HUES6 (cell line): ENCODE data around the gene ACVR1.

ENCODE experiments used
- H3K27ac ChIP-seq: 2 replicates; pipeline ENCODE4 v1.7.0; 2013; ENCODE audit warnings: low read depth, mild to moderate bottlenecking, low read length, inconsistent platforms
- H3K27me3 ChIP-seq: 2 replicates; pipeline ENCODE4 v1.6.1; 2013; ENCODE audit warnings: low read length; ENCODE audit not compliant: control insufficient read depth, insufficient read depth
- H3K36me3 ChIP-seq: 2 replicates; pipeline ENCODE4 v1.6.1; 2013; ENCODE audit warnings: low read length; ENCODE audit not compliant: control insufficient read depth, insufficient read depth
- H3K4me1 ChIP-seq: 2 replicates; pipeline ENCODE4 v1.6.1; 2013; ENCODE audit warnings: low read length; ENCODE audit not compliant: control insufficient read depth, insufficient read depth
- H3K4me3 ChIP-seq: 2 replicates; pipeline ENCODE4 v1.5.1; 2013; ENCODE audit warnings: low read depth, low read length
- H3K9ac ChIP-seq: one replicate; pipeline ENCODE4 v1.6.1; 2013; ENCODE audit warnings: mild to moderate bottlenecking, low read length
- H3K9me3 ChIP-seq: 2 replicates; pipeline ENCODE4 v1.6.1; 2013; ENCODE audit warnings: low read depth, low read length; ENCODE audit not compliant: control insufficient read depth, insufficient read depth

The ACVR1 gene

GRCh38 chr2:157874997-157875640 is 1.0 kb downstream of the ACVR1 start:
- Histone ChIP-seq H3K27me3 (no peaks in the 10 kb centered on the region; the same call in 1 of the 2 replicates), H3K9ac (peak overlapping the region; percentile 83), H3K4me1 (peaks cover 30% of the 10 kb centered on the region), H3K9me3 (no peaks in the 10 kb centered on the region), H3K36me3 (no peaks in the 10 kb centered on the region), H3K4me3 (peak overlapping the region; percentile 95), H3K27ac (no peak overlapping the region)

GRCh38 chr2:157874348-157874747 is 1.8 kb downstream of the ACVR1 start:
- H3K9ac ChIP-seq = no peak overlapping the region
- H3K9me3 ChIP-seq = no peaks in the 10 kb centered on the region
- H3K36me3 ChIP-seq = no peaks in the 10 kb centered on the region
- no peak overlapping the region for H3K27ac ChIP-seq
- peaks cover 30% of the 10 kb centered on the region for H3K4me1 ChIP-seq
- H3K4me3 ChIP-seq = peak overlapping the region; percentile 95
- H3K27me3 ChIP-seq = no peaks in the 10 kb centered on the region; the same call in 1 of the 2 replicates

- H3K9ac ChIP-seq = no peak overlapping the region
- no peaks in the 10 kb centered on the region; the same call in 1 of the 2 replicates for H3K27me3 ChIP-seq
- H3K9me3 ChIP-seq = no peaks in the 10 kb centered on the region
- H3K36me3 ChIP-seq = no peaks in the 10 kb centered on the region
- H3K27ac ChIP-seq = no peak overlapping the region
- H3K4me1 ChIP-seq = peaks cover 30% of the 10 kb centered on the region
- no peak overlapping the region for H3K4me3 ChIP-seq
These were observed 3.3 kb downstream of the ACVR1 start for GRCh38 chr2:157872791-157873190.

DNA sequence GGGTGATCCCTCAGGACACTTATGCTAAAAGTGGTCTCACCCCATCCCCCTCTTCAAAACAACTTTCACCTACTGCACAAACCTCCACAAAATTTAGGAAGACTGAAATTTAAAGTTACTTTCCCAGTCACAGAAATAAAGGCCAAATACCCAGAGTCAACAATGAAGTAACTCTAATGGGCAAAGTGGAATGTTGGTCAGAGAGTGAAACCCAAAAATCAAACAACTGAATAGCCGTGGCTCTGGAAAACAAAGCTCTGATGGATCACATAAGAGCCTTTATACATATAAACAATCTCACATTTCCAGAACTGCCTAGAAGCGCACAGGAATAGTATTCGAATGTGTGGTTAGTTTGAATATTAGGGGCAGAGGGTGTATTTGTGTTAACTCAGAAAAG is 4.7 kb downstream of the ACVR1 start:
- Histone ChIP-seq H3K27ac (no peak overlapping the region), H3K36me3 (no peaks in the 10 kb centered on the region), H3K27me3 (no peaks in the 10 kb centered on the region), H3K9me3 (no peaks in the 10 kb centered on the region), H3K4me1 (peaks cover 29% of the 10 kb centered on the region), H3K4me3 (no peak overlapping the region), H3K9ac (no peak overlapping the region)

DNA sequence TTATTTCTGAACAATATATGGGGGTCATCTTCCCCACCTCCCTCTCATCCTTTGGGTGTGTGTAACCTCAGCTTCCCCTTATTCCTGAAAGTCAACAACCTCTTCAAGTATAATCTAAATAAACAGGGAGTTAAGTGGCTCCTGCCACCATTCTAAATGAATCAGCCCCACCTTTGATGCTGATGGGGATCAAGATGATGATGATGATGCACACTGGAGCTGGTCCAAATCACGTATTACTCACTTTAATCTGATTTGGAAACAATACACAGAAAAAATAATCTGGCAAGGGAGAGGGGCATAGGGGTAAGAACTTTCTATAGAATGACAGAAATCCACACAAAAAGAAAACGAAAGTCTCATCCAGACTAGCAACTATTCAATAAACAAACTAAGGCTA is 7.1 kb downstream of the ACVR1 start:
- Histone ChIP-seq H3K9me3 (no peaks in the 10 kb centered on the region), H3K36me3 (no peaks in the 10 kb centered on the region), H3K27me3 (no peaks in the 10 kb centered on the region), H3K9ac (no peak overlapping the region), H3K27ac (no peak overlapping the region), H3K4me3 (no peak overlapping the region), H3K4me1 (peaks cover 34% of the 10 kb centered on the region)

DNA sequence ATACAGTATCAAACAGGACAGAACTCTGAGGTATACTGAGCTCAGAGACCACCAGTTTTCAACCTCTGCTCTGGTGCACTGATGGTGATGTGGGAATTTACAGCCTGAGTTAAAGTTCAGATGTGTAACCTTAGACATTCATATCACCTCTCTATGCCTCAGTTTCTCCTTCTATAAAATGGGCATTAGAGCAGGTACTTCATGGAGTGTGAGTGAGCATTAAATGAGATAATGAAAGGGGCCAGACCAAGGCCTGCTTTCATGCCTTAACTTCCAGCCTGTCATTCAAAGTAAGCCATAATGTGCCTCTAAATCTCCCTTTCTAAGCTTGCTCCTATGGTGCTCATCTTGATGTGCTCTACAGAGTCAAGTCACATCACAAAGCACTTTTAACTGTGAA is 8.4 kb downstream of the ACVR1 start:
- Histone ChIP-seq H3K9ac (no peak overlapping the region), H3K27ac (no peak overlapping the region), H3K36me3 (no peaks in the 10 kb centered on the region), H3K27me3 (no peaks in the 10 kb centered on the region), H3K4me3 (no peak overlapping the region), H3K4me1 (peaks cover 34% of the 10 kb centered on the region), H3K9me3 (no peaks in the 10 kb centered on the region)

DNA sequence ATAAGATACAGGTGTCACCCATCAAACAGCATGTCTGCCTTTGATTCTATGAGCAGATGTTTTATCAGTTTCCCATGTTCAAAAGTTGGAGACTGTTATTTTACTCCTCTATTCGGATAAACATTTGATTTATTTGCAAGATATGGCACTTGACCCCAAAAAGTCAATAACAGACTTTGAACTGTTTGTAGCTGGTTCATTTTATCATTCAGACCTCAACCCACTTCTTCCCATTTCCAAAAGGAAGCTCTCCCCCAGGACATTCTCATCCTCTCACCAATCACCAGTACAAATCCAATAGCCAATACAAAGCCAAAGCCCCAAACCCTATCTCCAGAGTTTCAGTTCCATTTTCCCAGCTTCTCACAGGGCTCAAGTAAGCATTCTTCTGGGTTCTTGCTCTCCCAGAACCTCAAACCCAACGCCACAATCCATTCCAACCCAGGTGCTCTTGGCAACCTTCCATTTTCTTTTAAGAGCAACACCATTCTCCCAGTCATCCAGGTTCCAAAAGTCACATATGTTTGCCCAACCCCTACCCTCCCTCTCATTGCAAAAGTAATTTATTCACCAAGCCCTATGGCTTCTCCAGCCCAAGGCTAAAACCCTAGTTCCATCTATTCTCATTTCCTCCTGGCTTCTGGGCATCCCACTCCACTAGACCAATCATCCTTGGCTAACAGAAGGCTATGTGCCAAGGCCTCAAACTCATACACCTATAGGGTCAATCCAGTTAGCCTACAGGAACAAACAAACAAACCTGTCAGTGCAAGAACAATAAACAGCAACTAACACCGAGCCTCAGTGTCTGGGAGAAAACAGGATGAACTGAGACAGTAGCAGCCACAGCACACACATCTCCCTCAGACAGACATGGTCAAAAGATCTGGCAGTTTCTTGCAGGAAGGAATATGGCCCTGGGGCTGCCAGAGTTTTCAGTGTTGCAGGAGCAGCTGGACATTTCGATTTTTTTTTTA is 9.2 kb downstream of the ACVR1 start:
- H3K9me3 ChIP-seq = no peaks in the 10 kb centered on the region
- H3K36me3 ChIP-seq = no peaks in the 10 kb centered on the region
- no peaks in the 10 kb centered on the region for H3K27me3 ChIP-seq
- H3K27ac ChIP-seq = no peak overlapping the region
- H3K9ac ChIP-seq = no peak overlapping the region
- H3K4me3 ChIP-seq = no peak overlapping the region
- H3K4me1 ChIP-seq = peaks cover 31% of the 10 kb centered on the region

- H3K27ac ChIP-seq = no peak overlapping the region
- H3K9ac ChIP-seq = no peak overlapping the region
- H3K27me3 ChIP-seq = no peaks in the 10 kb centered on the region
- no peak overlapping the region for H3K4me3 ChIP-seq
- no peaks in the 10 kb centered on the region for H3K36me3 ChIP-seq
- peaks cover 23% of the 10 kb centered on the region for H3K4me1 ChIP-seq
- H3K9me3 ChIP-seq = no peaks in the 10 kb centered on the region
These were observed 9.9 kb downstream of the ACVR1 start for GRCh38 chr2:157866202-157866601.

GRCh38 chr2:157864857-157865430 is 11.2 kb downstream of the ACVR1 start:
- H3K27me3 ChIP-seq = no peaks in the 10 kb centered on the region
- H3K9me3 ChIP-seq = no peaks in the 10 kb centered on the region
- H3K36me3 ChIP-seq = 0 out of 2 replicates have a peak, but pooled peaks cover 3% of the 10 kb centered on the region
- peaks cover 21% of the 10 kb centered on the region for H3K4me1 ChIP-seq
- no peak overlapping the region for H3K9ac ChIP-seq
- no peak overlapping the region for H3K27ac ChIP-seq
- no peak overlapping the region for H3K4me3 ChIP-seq

DNA sequence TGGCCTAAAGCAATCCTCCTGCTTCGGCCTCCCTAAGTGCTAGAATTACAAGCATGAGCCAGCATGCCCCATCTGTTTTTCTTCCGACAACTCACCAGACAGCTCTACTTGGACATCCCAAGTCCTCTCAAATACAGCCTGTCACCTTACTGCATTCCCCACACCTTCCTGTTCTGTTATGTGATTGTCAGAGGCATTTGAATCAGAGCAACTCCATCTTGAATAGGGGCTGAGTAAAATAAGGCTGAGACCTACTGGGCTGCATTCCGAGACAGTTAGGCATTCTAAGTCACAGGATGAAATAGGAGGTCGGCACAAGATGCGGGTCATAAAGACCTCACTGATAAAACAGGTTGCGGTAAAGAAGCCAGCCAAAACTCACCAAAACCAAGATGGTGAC is 17.3 kb downstream of the ACVR1 start:
- no peaks in the 10 kb centered on the region for H3K9me3 ChIP-seq
- 0 out of 2 replicates have a peak, but pooled peaks cover 3% of the 10 kb centered on the region for H3K36me3 ChIP-seq
- no peak overlapping the region for H3K4me3 ChIP-seq
- H3K27me3 ChIP-seq = no peaks in the 10 kb centered on the region
- peaks cover under 1% of the 10 kb centered on the region; the same call in 1 of the 2 replicates for H3K4me1 ChIP-seq
- H3K27ac ChIP-seq = no peak overlapping the region
- H3K9ac ChIP-seq = no peak overlapping the region

- Histone ChIP-seq H3K27me3 (no peaks in the 10 kb centered on the region), H3K4me3 (no peak overlapping the region), H3K27ac (no peak overlapping the region), H3K9ac (no peak overlapping the region), H3K36me3 (0 out of 2 replicates have a peak, but pooled peaks cover 3% of the 10 kb centered on the region), H3K9me3 (no peaks in the 10 kb centered on the region), H3K4me1 (peaks cover 7% of the 10 kb centered on the region)
These were observed 18.2 kb downstream of the ACVR1 start for GRCh38 chr2:157857881-157858280.
